Nephron (organoid): ENCODE results near the gene ARHGAP18.

Source experiments
- H3K27ac Mint-ChIP-seq, 3 experiments: 2 replicates each; pipeline ENCODE4 v1.8.0; 2020; ENCODE audit warnings: mixed read lengths in 3 of 3, mild to moderate bottlenecking in 2 of 3, moderate library complexity in 1 of 3
- H3K27me3 Mint-ChIP-seq: 2 replicates; pipeline ENCODE4 v1.8.0; 2021; ENCODE audit warnings: low read depth, mild to moderate bottlenecking, moderate library complexity, mixed read lengths
- H3K36me3 Mint-ChIP-seq: 2 replicates; pipeline ENCODE4 v1.8.0; 2020; ENCODE audit warnings: low read depth, mixed read lengths
- H3K4me1 Mint-ChIP-seq: 2 replicates; pipeline ENCODE4 v1.8.0; 2020; ENCODE audit warnings: mixed read lengths
- H3K4me3 Mint-ChIP-seq, 3 experiments: 2 replicates each; pipeline ENCODE4 v1.8.0; 2020; ENCODE audit warnings: mild to moderate bottlenecking in 3 of 3, mixed read lengths in 3 of 3, moderate library complexity in 2 of 3
- H3K9me3 Mint-ChIP-seq: 2 replicates; pipeline ENCODE4 v1.8.0; 2020; ENCODE audit warnings: mixed read lengths
- TF ChIP-seq, protein P1 (sequence below), 3 experiments: fragments of 200-600 bp; sonication (generic); IDR thresholded peaks; one replicate each; pipeline ENCODE4 v1.5.0; 2021; ENCODE audit warnings: antibody characterized with exemption in 3 of 3; ENCODE audit not compliant: unreplicated experiment in 3 of 3

ARHGAP18 gene

DNA sequence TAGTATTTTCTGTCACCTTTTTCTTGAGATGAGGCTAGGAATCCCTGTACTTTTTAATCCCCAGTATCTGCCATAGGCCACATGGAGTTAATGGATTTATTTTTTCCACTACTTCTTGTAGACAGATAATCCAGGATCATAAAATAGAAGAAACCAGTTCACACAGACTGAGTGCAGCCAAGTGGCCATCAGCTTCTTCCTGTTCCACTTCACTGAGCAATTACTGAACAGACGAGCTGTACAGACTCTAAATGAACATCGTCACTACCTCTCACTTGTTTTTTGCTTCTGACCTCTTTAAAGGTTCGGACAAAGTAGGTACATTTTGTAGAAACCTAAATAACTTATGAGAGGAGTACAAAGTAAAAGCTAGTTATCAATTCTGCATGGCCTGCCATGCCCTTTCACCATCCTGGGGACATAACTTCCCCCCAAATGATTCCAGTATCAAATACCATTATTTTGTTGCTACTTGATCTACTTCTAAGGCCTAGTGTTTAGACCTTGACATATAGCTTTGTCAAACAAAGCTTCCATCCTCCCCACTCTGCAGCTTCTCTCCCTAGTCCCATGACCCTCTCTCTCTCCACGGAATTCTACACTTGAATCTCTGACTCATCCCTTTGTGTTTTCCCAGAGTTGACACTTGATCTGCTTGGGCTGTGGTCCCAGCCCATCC lies 34.4 kb upstream of the ARHGAP18 start:
- no peaks in the 10 kb centered on the region for H3K27me3 Mint-ChIP-seq
- no peaks in the 10 kb centered on the region for H3K9me3 Mint-ChIP-seq
- no peak overlapping the region for H3K4me3 Mint-ChIP-seq
- no peaks in the 10 kb centered on the region for H3K36me3 Mint-ChIP-seq
- TF ChIP-seq, protein P1, sequence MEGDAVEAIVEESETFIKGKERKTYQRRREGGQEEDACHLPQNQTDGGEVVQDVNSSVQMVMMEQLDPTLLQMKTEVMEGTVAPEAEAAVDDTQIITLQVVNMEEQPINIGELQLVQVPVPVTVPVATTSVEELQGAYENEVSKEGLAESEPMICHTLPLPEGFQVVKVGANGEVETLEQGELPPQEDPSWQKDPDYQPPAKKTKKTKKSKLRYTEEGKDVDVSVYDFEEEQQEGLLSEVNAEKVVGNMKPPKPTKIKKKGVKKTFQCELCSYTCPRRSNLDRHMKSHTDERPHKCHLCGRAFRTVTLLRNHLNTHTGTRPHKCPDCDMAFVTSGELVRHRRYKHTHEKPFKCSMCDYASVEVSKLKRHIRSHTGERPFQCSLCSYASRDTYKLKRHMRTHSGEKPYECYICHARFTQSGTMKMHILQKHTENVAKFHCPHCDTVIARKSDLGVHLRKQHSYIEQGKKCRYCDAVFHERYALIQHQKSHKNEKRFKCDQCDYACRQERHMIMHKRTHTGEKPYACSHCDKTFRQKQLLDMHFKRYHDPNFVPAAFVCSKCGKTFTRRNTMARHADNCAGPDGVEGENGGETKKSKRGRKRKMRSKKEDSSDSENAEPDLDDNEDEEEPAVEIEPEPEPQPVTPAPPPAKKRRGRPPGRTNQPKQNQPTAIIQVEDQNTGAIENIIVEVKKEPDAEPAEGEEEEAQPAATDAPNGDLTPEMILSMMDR (IDR thresholded peaks at IDR 0.05; ENCODE audit: unreplicated experiment in 3 of 3) = no peak
- peak overlapping the region; percentile 24 to 73 (median 38) for H3K27ac Mint-ChIP-seq
- H3K4me1 Mint-ChIP-seq = peaks cover 34% of the 10 kb centered on the region

DNA sequence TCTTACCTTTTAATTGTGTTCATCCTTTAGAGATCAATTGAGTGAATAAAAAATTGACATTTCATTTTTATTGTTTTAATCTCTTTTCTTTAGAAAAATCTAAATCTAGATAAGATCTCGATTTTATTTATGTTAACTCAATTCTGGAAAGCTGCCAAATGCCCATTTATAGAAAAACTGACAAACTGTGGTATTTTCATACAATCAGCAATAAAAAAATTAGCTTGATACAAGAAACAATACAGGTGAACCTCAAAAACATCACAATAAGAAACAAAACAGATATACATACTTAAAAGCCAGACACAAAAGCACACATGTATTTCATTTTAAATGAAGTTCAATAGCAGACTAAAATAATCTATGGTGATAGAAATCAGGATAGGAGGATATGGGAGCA lies 30.0 kb upstream of the ARHGAP18 start:
- H3K27ac Mint-ChIP-seq = no peak overlapping the region
- TF ChIP-seq, protein P1 (IDR thresholded peaks at IDR 0.05; ENCODE audit: unreplicated experiment in 3 of 3) = no peak

DNA sequence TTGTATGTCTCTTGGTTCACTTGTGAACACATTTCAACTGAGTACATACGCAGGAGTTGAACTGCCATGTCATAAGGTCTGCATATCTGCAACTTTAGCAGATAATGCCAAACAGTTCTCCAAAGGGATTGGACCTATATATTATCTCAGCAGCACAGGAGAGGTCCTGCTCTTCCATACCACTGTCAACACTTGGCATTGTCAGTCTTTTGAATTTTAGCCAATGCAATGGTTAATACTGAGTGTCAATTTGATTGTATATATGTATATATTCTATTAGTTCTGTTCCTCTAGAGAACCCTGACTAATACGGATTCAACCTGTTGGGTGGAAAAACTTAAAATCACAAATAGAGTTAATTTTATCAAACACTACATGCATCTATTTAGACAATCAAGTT lies 26.1 kb upstream of the ARHGAP18 start:
- TF ChIP-seq, protein P1 (IDR thresholded peaks at IDR 0.05; ENCODE audit: unreplicated experiment in 3 of 3) = no peak
- Mint-ChIP-seq H3K9me3 (no peaks in the 10 kb centered on the region), H3K4me1 (no peaks in the 10 kb centered on the region), H3K4me3 (no peak overlapping the region), H3K27ac (no peak overlapping the region), H3K36me3 (no peaks in the 10 kb centered on the region), H3K27me3 (no peaks in the 10 kb centered on the region)

More for the DNA sequence above, 30.0 kb upstream of the ARHGAP18 start:
- no peaks in the 10 kb centered on the region for H3K9me3 Mint-ChIP-seq
- H3K4me3 Mint-ChIP-seq = no peak overlapping the region
- H3K4me1 Mint-ChIP-seq = peaks cover 15% of the 10 kb centered on the region
- no peaks in the 10 kb centered on the region for H3K36me3 Mint-ChIP-seq
- H3K27me3 Mint-ChIP-seq = no peaks in the 10 kb centered on the region

DNA sequence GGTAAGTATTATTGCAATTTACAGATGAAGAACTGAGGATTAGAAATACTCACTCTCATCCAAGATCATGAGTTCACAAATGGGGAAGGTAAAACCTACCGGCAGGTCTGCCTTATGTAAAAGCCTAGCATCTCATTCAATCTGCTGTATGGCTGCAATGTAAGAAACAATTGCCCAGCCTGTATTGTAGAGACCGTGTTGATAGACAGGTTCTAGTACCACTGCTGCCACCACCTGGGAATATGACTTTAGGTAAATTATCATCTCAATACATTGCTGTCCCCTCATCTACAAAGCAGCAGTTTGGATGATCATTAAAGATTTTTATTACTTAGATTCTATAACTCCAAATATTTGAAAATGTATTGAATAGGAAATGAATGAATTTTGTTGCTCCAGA lies 23.3 kb upstream of the ARHGAP18 start:
- TF ChIP-seq, protein P1 (IDR thresholded peaks at IDR 0.05; ENCODE audit: unreplicated experiment in 3 of 3) = no peak
- Mint-ChIP-seq H3K4me1 (no peaks in the 10 kb centered on the region), H3K4me3 (no peak overlapping the region), H3K27me3 (no peaks in the 10 kb centered on the region), H3K9me3 (no peaks in the 10 kb centered on the region), H3K27ac (no peak overlapping the region), H3K36me3 (no peaks in the 10 kb centered on the region)

DNA sequence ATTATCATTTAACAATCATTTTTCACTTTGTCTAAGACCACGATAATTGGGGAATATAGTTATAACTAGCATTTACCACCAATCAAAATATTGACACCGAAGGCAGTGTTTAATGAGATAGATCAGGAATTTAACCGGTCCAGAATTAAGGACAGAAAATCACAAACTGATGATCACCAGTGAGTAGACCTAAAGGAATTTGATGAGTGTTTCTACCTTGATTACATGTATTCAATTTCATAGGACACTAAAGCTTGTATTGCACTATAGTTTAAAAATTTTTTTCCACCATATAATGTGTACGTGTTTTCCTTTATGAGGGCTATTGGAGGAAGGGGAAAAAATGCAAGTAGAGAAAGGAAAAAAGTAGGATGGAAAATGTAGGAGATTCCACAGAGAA lies 22.6 kb upstream of the ARHGAP18 start:
- Mint-ChIP-seq H3K27me3 (no peaks in the 10 kb centered on the region), H3K4me1 (no peaks in the 10 kb centered on the region), H3K36me3 (no peaks in the 10 kb centered on the region), H3K9me3 (no peaks in the 10 kb centered on the region), H3K27ac (no peak overlapping the region), H3K4me3 (no peak overlapping the region)
- TF ChIP-seq, protein P1 (IDR thresholded peaks at IDR 0.05; ENCODE audit: unreplicated experiment in 3 of 3) = no peak

DNA sequence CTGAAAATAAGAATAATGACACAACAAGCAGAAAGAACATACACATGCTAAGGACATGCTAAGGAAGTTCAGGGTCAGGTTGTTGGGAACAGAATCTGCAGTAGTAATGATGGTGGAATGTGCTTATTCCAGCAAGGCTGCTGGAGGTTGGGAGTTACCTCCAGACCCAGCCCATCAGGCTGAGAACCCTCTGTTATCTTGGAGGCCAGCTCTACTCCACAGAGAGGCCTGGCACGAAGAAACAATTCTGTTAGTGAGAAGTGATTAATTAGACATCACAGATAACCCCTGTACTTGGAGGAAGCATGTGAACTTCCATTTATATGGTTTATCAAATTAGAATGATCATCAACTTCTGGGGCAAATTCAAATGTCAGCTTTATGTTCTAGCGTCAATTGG lies 22.1 kb upstream of the ARHGAP18 start:
- no peak overlapping the region for H3K27ac Mint-ChIP-seq
- H3K4me3 Mint-ChIP-seq = no peak overlapping the region
- H3K4me1 Mint-ChIP-seq = no peaks in the 10 kb centered on the region
- TF ChIP-seq, protein P1 (IDR thresholded peaks at IDR 0.05; ENCODE audit: unreplicated experiment in 3 of 3) = no peak
- H3K27me3 Mint-ChIP-seq = no peaks in the 10 kb centered on the region
- H3K9me3 Mint-ChIP-seq = no peaks in the 10 kb centered on the region
- H3K36me3 Mint-ChIP-seq = no peaks in the 10 kb centered on the region
